ENCODE measurements around the gene ARL8A.

ARL8A gene

DNA sequence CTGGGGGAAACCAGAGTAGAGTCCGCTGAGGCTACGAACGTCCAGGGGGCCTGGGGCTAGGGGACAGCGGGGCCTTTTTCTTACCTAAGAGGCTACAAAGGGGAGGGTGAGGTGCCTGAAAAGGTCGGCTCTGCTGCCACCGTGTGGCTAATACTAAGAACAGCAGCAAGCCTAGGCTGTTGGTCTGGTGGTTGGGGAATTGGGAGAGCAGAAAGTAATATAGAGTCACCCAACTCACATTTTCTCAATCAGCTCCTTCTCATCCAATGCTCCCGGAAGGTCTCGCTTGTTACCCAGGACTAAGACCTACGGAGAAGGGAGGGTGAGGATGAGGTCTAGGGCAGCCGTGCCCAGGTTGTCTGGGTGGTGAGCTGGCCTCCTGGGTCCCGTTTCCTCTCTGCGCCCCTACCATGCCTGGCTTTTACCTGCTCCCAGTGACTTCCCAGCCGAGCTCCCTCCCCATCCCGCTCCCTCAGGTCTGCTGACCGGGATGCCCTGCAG lies 9.3 kb downstream of the ARL8A start:
- no peak overlapping the region for H3K9ac ChIP-seq (ENCODE audit: low read length)
- no peaks in the 10 kb centered on the region for H3K9me3 ChIP-seq (ENCODE audit: control insufficient read depth, low read length)
- no peaks in the 10 kb centered on the region for H3K27me3 ChIP-seq (ENCODE audit: control insufficient read depth, insufficient read depth, low read length)
- peaks cover 11% of the 10 kb centered on the region for H3K36me3 ChIP-seq (ENCODE audit: control insufficient read depth, insufficient read depth, low read length)
- peaks cover 21% of the 10 kb centered on the region for H3K4me1 ChIP-seq (ENCODE audit: control insufficient read depth, insufficient read depth, low read length)
- no peak overlapping the region for H3K4me3 ChIP-seq (ENCODE audit: low read length)

DNA sequence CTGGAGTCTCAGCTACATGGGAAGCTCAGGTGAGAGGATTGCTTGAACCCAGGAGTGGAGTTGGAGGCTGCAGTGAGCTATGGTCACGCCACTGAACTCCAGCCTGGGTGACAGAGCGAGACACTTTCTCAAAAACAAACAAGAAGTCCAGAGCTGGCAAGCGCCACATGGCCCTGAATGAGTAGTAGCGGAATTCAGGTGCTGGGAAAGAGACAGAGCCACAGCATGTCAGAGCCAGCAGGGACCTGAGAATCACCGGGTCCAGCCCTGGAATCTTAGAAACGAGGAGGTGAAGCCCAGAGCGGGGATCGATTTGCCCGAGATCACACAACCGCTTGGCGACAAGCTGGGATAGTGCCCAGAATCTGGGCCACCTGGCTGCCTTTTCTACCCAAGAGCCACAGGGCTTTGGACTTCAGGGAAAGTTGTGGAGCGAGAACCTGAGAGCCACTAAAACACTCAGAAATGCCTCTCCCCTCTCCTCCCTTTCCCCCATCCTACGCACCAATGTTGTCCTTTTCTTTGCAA lies 9.8 kb downstream of the ARL8A start:
- Histone ChIP-seq H3K4me1 (ENCODE audit: control insufficient read depth, insufficient read depth, low read length) (peaks cover 24% of the 10 kb centered on the region), H3K27me3 (ENCODE audit: control insufficient read depth, insufficient read depth, low read length) (no peaks in the 10 kb centered on the region), H3K9me3 (ENCODE audit: control insufficient read depth, low read length) (no peaks in the 10 kb centered on the region), H3K36me3 (ENCODE audit: control insufficient read depth, insufficient read depth, low read length) (peaks cover 11% of the 10 kb centered on the region), H3K4me3 (ENCODE audit: low read length) (no peak overlapping the region), H3K9ac (ENCODE audit: low read length) (no peak overlapping the region)

DNA sequence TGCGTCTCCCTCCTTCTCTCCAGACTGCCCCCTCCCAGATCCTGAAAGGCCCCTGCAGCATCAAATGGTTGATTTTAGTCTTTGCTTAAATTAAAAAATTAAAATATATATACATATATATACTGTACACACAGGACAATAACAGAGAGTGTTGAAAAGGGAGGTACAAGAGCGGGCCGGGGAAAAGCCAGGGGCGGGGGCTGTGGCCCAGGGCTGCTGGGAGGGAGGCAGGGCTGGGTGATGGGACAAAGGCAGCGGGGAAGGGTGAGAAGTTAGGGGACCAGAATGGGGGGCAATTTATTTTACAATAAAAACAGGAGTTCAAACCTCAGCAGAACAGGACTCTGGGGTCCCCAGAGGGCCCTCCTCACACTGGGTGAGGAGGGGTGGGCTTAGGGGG lies 10.5 kb downstream of the ARL8A start:
- no peak overlapping the region for H3K4me3 ChIP-seq (ENCODE audit: low read length)
- no peaks in the 10 kb centered on the region for H3K27me3 ChIP-seq (ENCODE audit: control insufficient read depth, insufficient read depth, low read length)
- H3K9me3 ChIP-seq (ENCODE audit: control insufficient read depth, low read length): no peaks in the 10 kb centered on the region
- peaks cover 10% of the 10 kb centered on the region for H3K36me3 ChIP-seq (ENCODE audit: control insufficient read depth, insufficient read depth, low read length)
- no peak overlapping the region for H3K9ac ChIP-seq (ENCODE audit: low read length)
- H3K4me1 ChIP-seq (ENCODE audit: control insufficient read depth, insufficient read depth, low read length): peaks cover 28% of the 10 kb centered on the region

DNA sequence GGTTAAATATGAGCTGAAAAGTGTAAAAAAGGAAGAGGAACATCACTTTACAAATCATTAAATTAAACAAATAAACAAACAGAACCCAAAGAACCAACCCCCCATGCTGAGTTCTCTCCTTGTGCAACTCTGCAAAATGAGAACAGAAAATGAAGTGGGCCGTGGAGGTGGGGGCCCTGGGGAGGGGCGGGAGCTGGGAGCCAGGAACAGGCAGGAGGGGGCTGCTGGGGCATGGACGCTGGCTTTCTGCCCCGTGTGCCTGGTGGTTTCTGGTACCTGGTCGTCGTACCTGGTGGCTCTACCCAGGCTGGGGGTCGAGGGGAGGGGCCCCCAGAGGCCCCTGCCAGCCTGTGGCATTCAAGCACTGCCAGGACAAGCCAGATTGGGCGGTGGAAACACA lies 11.0 kb downstream of the ARL8A start:
- H3K9ac ChIP-seq (ENCODE audit: low read length): no peak overlapping the region
- no peaks in the 10 kb centered on the region for H3K9me3 ChIP-seq (ENCODE audit: control insufficient read depth, low read length)
- H3K27me3 ChIP-seq (ENCODE audit: control insufficient read depth, insufficient read depth, low read length): no peaks in the 10 kb centered on the region
- H3K36me3 ChIP-seq (ENCODE audit: control insufficient read depth, insufficient read depth, low read length): peaks cover 6% of the 10 kb centered on the region
- peaks cover 29% of the 10 kb centered on the region for H3K4me1 ChIP-seq (ENCODE audit: control insufficient read depth, insufficient read depth, low read length)
- no peak overlapping the region for H3K4me3 ChIP-seq (ENCODE audit: low read length)

DNA sequence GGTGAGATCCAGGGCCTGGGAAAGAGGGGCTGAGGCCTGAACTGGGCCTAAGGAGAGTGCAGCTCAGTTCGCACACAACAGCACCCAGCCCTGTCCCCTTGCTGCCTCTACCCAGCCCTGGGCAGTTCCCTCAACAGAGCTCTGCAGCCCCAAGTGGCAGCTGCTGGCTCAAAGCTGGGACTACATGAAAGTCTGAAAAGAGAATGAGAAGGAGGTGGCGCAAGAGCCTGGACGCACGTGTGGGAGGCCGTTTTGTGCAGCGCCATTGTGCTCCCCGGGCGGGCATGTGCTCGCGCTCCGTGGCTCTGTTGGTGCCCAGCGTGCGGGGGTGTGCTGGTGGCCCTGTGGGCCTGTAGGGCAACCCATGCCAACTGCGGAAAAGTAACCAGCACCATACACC lies 11.5 kb downstream of the ARL8A start:
- Histone ChIP-seq H3K4me1 (ENCODE audit: control insufficient read depth, insufficient read depth, low read length) (peaks cover 29% of the 10 kb centered on the region), H3K9me3 (ENCODE audit: control insufficient read depth, low read length) (no peaks in the 10 kb centered on the region), H3K4me3 (ENCODE audit: low read length) (no peak overlapping the region), H3K36me3 (ENCODE audit: control insufficient read depth, insufficient read depth, low read length) (peaks cover 6% of the 10 kb centered on the region), H3K9ac (ENCODE audit: low read length) (no peak overlapping the region), H3K27me3 (ENCODE audit: control insufficient read depth, insufficient read depth, low read length) (no peaks in the 10 kb centered on the region)

DNA sequence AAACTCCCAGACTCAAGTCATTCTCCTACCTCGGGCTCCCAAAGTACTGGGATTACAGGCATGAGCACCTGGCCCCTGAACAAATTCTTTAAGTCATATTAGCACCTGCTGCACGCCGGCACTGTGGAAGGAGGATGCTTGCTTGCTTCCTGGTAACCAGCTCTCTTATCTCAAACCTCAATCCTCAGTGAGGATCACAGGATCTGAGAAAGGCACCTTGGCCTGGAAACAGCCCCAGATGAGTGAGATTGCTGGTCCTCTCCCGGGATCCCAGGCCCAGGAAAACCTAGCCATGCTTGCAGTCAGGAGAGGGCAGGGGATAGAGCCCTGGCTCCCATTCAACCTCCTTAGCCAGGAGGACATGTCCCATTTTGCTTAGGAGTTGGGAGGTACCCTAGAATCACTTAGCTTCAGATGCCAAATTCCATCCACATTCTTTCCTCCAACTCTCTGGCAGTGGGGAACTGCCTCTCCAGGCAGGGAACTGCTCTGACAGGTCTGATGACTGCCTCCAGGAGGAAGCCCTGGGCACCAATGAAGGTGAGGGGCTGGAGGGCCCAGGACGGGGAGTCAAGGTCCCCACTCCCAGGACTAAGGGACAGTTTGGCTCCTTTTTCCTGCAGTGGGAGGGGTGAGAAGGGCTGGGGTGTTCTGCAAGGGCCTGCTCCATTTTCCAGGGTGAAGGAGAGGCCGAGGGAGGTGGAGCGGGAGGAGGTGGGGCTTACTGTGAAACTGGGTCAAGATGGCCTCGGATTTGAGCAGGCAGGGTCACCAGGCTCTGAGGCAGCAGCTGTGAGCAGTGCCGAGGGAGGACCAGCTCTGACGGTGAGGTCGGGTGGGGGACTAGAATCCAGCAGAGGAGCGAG lies 12.3 kb downstream of the ARL8A start:
- Histone ChIP-seq H3K36me3 (ENCODE audit: control insufficient read depth, insufficient read depth, low read length) (peaks cover 6% of the 10 kb centered on the region), H3K4me1 (ENCODE audit: control insufficient read depth, insufficient read depth, low read length) (peaks cover 29% of the 10 kb centered on the region), H3K9ac (ENCODE audit: low read length) (no peak overlapping the region), H3K27me3 (ENCODE audit: control insufficient read depth, insufficient read depth, low read length) (no peaks in the 10 kb centered on the region), H3K9me3 (ENCODE audit: control insufficient read depth, low read length) (no peaks in the 10 kb centered on the region), H3K4me3 (ENCODE audit: low read length) (no peak overlapping the region)

DNA sequence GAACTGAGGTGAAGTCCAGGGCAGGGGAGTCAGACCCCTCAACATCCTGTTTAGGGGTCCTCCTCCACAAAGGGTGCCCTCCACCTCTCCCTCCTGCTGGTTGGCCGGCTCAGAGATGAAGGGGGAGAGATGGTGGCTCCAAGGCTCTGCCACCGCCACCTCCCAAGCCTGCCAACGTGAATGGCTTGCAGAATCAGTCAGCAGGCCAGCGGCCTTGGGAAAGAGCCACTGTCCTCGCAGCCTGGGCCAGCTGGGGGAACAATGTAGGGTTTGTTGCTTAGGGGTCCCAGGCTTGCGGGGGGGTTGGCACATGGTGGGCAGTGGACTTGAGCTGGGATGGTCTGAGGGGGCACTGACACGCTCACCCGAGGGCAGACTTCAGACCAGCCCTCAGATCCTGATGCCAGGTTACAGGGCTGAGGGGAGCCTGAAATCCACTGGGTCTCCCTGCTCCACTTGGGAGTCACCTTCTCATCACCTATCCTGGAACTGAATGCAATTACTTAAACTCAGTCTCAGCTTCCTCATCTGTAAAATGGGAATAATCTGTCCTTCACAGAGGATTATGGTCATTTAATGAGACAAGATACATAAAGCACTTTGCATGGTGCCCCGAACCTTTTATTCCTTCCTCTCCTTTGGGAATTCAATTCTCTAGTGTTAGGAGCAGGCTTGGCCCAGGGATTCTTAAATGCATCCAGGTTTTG lies 13.6 kb downstream of the ARL8A start:
- Histone ChIP-seq H3K4me3 (ENCODE audit: low read length) (no peak overlapping the region), H3K9me3 (ENCODE audit: control insufficient read depth, low read length) (no peaks in the 10 kb centered on the region), H3K27me3 (ENCODE audit: control insufficient read depth, insufficient read depth, low read length) (no peaks in the 10 kb centered on the region), H3K36me3 (ENCODE audit: control insufficient read depth, insufficient read depth, low read length) (peaks cover 6% of the 10 kb centered on the region), H3K4me1 (ENCODE audit: control insufficient read depth, insufficient read depth, low read length) (peaks cover 29% of the 10 kb centered on the region), H3K9ac (ENCODE audit: low read length) (no peak overlapping the region)

DNA sequence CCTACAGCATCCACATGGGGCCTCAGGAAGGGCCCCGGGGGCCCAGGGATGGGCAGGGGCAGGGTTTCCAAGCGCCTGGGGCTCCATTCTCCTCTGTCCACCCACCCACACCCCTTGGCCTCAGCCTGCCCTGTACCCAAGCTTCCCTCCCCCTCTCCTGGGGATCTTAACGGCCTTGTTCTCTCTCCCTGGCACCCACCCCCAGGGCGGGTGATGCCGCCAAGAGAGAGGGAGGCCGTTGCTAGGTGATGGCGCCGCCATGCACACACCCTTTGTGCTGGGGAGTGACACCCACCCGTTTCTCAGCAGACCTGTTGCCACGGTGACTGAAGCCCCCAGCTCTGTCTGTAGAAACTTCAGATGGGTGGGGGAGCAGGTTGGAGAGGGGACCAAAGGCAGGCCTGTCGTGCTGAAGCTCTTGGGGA lies 14.2 kb downstream of the ARL8A start:
- Histone ChIP-seq H3K27me3 (ENCODE audit: control insufficient read depth, insufficient read depth, low read length) (no peaks in the 10 kb centered on the region), H3K4me3 (ENCODE audit: low read length) (no peak overlapping the region), H3K9me3 (ENCODE audit: control insufficient read depth, low read length) (no peaks in the 10 kb centered on the region), H3K36me3 (ENCODE audit: control insufficient read depth, insufficient read depth, low read length) (peaks cover 6% of the 10 kb centered on the region), H3K9ac (ENCODE audit: low read length) (no peak overlapping the region), H3K4me1 (ENCODE audit: control insufficient read depth, insufficient read depth, low read length) (peaks cover 29% of the 10 kb centered on the region)

DNA sequence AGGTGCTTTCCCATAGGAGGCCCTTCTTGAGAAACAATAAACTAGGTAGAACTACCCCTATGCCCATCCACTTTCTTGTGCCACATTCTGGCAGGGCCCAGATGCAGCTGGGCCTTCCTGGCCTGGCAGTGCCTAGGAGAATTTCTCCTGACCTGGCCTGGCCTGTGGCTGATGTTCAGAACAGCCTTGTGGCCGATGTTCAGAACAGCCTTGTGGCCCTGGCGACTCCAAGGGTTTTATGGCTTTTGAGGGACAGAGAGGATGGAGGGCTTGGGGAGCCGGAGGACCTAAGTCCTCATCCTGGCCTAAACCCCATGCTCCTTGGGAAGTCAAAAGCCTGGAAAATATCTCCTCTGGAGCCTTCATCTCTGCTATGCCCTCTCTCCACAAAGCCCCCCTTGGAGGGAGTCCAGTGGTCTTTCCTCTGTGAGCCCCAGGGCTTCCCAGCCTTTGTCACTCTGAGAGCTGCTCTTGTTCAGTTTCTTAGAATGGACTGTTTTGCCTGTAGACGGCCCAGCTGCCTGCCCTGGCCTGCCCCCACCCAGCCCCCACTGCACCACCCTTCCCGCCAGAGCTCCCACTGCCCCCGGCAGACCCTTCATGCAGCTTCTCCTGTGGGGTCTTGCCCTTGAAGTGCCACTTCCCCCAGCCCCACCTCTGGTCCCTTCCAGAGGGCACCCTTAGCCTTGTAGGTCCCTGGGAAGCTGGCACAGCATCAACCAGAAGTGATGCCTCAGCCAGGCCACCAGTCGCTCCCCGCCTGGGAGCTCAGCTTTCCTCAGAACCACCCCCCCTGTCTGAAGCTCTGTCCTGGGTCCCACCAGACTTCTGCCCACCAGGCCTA lies 14.9 kb downstream of the ARL8A start:
- Histone ChIP-seq H3K9ac (ENCODE audit: low read length) (no peak overlapping the region), H3K4me3 (ENCODE audit: low read length) (no peak overlapping the region), H3K27me3 (ENCODE audit: control insufficient read depth, insufficient read depth, low read length) (no peaks in the 10 kb centered on the region), H3K4me1 (ENCODE audit: control insufficient read depth, insufficient read depth, low read length) (peaks cover 29% of the 10 kb centered on the region), H3K36me3 (ENCODE audit: control insufficient read depth, insufficient read depth, low read length) (peaks cover 6% of the 10 kb centered on the region), H3K9me3 (ENCODE audit: control insufficient read depth, low read length) (no peaks in the 10 kb centered on the region)

DNA sequence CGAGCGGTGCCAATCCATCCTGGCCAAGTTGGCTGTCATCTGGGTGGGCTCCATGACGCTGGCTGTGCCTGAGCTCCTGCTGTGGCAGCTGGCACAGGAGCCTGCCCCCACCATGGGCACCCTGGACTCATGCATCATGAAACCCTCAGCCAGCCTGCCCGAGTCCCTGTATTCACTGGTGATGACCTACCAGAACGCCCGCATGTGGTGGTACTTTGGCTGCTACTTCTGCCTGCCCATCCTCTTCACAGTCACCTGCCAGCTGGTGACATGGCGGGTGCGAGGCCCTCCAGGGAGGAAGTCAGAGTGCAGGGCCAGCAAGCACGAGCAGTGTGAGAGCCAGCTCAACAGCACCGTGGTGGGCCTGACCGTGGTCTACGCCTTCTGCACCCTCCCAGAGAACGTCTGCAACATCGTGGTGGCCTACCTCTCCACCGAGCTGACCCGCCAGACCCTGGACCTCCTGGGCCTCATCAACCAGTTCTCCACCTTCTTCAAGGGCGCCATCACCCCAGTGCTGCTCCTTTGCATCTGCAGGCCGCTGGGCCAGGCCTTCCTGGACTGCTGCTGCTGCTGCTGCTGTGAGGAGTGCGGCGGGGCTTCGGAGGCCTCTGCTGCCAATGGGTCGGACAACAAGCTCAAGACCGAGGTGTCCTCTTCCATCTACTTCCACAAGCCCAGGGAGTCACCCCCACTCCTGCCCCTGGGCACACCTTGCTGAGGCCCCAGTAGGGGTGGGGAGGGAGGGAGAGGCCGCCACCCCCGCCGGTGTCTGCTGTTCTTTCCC lies 16.5 kb downstream of the ARL8A start:
- Histone ChIP-seq H3K9ac (ENCODE audit: low read length) (no peak overlapping the region), H3K4me1 (ENCODE audit: control insufficient read depth, insufficient read depth, low read length) (peaks cover 25% of the 10 kb centered on the region)

DNA sequence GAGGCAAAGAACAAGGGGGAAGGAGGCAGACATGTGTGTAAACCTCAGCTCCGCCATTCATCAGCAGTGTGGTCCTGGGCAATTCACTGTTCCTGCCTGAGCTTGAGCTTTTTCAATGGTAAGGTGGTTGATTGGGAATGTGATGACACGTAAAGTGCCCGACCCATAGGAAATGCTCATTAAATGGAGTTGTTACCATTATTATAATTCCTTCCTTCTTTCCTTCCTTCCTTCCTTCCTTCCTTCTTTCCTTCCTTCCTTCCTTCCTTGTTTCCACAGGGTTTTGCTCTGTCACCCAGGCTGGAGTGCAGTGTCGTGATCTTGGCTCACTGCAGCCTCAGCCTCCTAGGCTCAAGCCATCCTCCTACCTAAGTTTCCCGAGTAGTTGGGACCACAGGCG lies 17.5 kb downstream of the ARL8A start:
- no peak overlapping the region for H3K9ac ChIP-seq (ENCODE audit: low read length)
- H3K9me3 ChIP-seq (ENCODE audit: control insufficient read depth, low read length): no peaks in the 10 kb centered on the region
- peaks cover 16% of the 10 kb centered on the region for H3K4me1 ChIP-seq (ENCODE audit: control insufficient read depth, insufficient read depth, low read length)
- H3K27me3 ChIP-seq (ENCODE audit: control insufficient read depth, insufficient read depth, low read length): no peaks in the 10 kb centered on the region
- H3K36me3 ChIP-seq (ENCODE audit: control insufficient read depth, insufficient read depth, low read length): no peaks in the 10 kb centered on the region
- no peak overlapping the region for H3K4me3 ChIP-seq (ENCODE audit: low read length)

More for the DNA sequence above, 16.5 kb downstream of the ARL8A start:
- no peaks in the 10 kb centered on the region for H3K36me3 ChIP-seq (ENCODE audit: control insufficient read depth, insufficient read depth, low read length)
- no peak overlapping the region for H3K4me3 ChIP-seq (ENCODE audit: low read length)
- H3K9me3 ChIP-seq (ENCODE audit: control insufficient read depth, low read length): no peaks in the 10 kb centered on the region
- H3K27me3 ChIP-seq (ENCODE audit: control insufficient read depth, insufficient read depth, low read length): no peaks in the 10 kb centered on the region
